Mesenchymal stem cell (in vitro differentiated cells and primary cell): ENCODE measurements around the gene ELAC1.

Experiments used
- DNase-seq: peaks from one replicate; pipeline ENCODE4 v3.0.0-alpha.2; 2013
- H2AFZ ChIP-seq: one replicate; pipeline ENCODE4 v1.6.1; 2013; ENCODE audit warnings: low read depth, mild to moderate bottlenecking, control low read depth, inconsistent platforms, low read length, moderate library complexity
- H2AK5ac ChIP-seq: 2 replicates; pipeline ENCODE4 v1.6.1; 2013; ENCODE audit warnings: low read length, moderate library complexity, mild to moderate bottlenecking, inconsistent platforms; ENCODE audit not compliant: severe bottlenecking
- H2BK120ac ChIP-seq: one replicate; pipeline ENCODE4 v1.6.1; 2013; ENCODE audit warnings: low read depth, mild to moderate bottlenecking, inconsistent platforms, low read length, moderate library complexity
- H2BK12ac ChIP-seq, 2 experiments: one replicate each; pipeline ENCODE4 v1.6.1; 2013; ENCODE audit warnings: inconsistent platforms in 2 of 2, low read length in 2 of 2, mild to moderate bottlenecking in 2 of 2, moderate library complexity in 2 of 2, control low read depth in 1 of 2
- H2BK15ac ChIP-seq: one replicate; pipeline ENCODE4 v1.6.1; 2013; ENCODE audit warnings: mild to moderate bottlenecking, low read depth, inconsistent platforms; ENCODE audit not compliant: poor library complexity, severe bottlenecking
- H2BK5ac ChIP-seq: 2 replicates; pipeline ENCODE4 v1.6.1; 2013; ENCODE audit warnings: low read depth, mild to moderate bottlenecking, low read length, control low read depth, inconsistent platforms; ENCODE audit not compliant: poor library complexity, severe bottlenecking
- H3K14ac ChIP-seq, 2 experiments: one replicate each; pipeline ENCODE4 v1.6.1; 2013; ENCODE audit warnings: inconsistent platforms in 2 of 2, low read length in 2 of 2, control low read depth in 1 of 2, mild to moderate bottlenecking in 1 of 2, moderate library complexity in 1 of 2
- H3K18ac ChIP-seq, 2 experiments: one replicate each; pipeline ENCODE4 v1.6.1; 2013; ENCODE audit warnings: inconsistent platforms in 2 of 2, low read length in 2 of 2, control low read depth in 1 of 2, low read depth in 1 of 2, mild to moderate bottlenecking in 1 of 2
- H3K23ac ChIP-seq, 2 experiments: one replicate each; pipeline ENCODE4 v1.6.1; 2013; ENCODE audit warnings: inconsistent platforms in 2 of 2, low read length in 2 of 2, mild to moderate bottlenecking in 2 of 2, moderate library complexity in 2 of 2, control low read depth in 1 of 2
- H3K27ac ChIP-seq: 2 replicates; pipeline ENCODE4 v1.5.1; 2013; ENCODE audit warnings: mild to moderate bottlenecking, moderate library complexity, low read length, control low read depth, inconsistent platforms; ENCODE audit not compliant: poor library complexity, severe bottlenecking
- H3K27me3 ChIP-seq, 2 experiments: 2 replicates each; pipeline versions ENCODE4 v1.6.1 to v1.7.0; 2013; ENCODE audit warnings: low read length in 2 of 2, mild to moderate bottlenecking in 2 of 2, moderate library complexity in 2 of 2, control low read depth in 1 of 2, inconsistent platforms in 1 of 2; ENCODE audit not compliant: control insufficient read depth in 1 of 2, insufficient read depth in 1 of 2
- H3K36me3 ChIP-seq, 2 experiments: 2 replicates each; pipeline versions ENCODE4 v1.6.1 to v1.7.0; 2013; ENCODE audit warnings: low read length in 2 of 2, control low read depth in 1 of 2, inconsistent platforms in 1 of 2, low read depth in 1 of 2, mild to moderate bottlenecking in 1 of 2; ENCODE audit not compliant: insufficient read depth in 2 of 2, control insufficient read depth in 1 of 2
- H3K4ac ChIP-seq, 2 experiments: one replicate each; pipeline ENCODE4 v1.6.1; 2013; ENCODE audit warnings: inconsistent platforms in 2 of 2, low read length in 2 of 2, mild to moderate bottlenecking in 2 of 2, moderate library complexity in 2 of 2, control low read depth in 1 of 2, low read depth in 1 of 2
- H3K4me1 ChIP-seq: 2 replicates; pipeline ENCODE4 v1.6.1; 2013; ENCODE audit warnings: low read depth, low read length, control low read depth; ENCODE audit not compliant: control insufficient read depth, insufficient read depth
- H3K4me2 ChIP-seq: 2 replicates; pipeline ENCODE4 v1.6.1; 2013; ENCODE audit warnings: low read length, mild to moderate bottlenecking, inconsistent platforms; ENCODE audit not compliant: poor library complexity, severe bottlenecking
- H3K4me3 ChIP-seq, 2 experiments: 2 replicates each; pipeline versions ENCODE4 v1.5.1 to v1.7.0; 2013; ENCODE audit warnings: low read length in 2 of 2, mild to moderate bottlenecking in 2 of 2, control low read depth in 1 of 2, low read depth in 1 of 2; ENCODE audit not compliant: insufficient read depth in 1 of 2
- H3K79me1 ChIP-seq: replicated peaks from 2 replicates; pipeline ENCODE4 v1.6.1; 2013; ENCODE audit warnings: mild to moderate bottlenecking, control low read depth, low read length, inconsistent platforms; ENCODE audit not compliant: poor library complexity, severe bottlenecking
- H3K9ac ChIP-seq: 2 replicates; pipeline ENCODE4 v1.7.0; 2013; ENCODE audit warnings: mild to moderate bottlenecking, low read length, moderate library complexity
- H3K9me3 ChIP-seq: 2 replicates; pipeline ENCODE4 v1.7.0; 2013; ENCODE audit warnings: mild to moderate bottlenecking, low read length; ENCODE audit not compliant: control insufficient read depth
- H4K8ac ChIP-seq: one replicate; pipeline ENCODE4 v1.6.1; 2013; ENCODE audit warnings: inconsistent platforms, mild to moderate bottlenecking, low read length, moderate library complexity
- H4K91ac ChIP-seq: one replicate; pipeline ENCODE4 v1.6.1; 2013; ENCODE audit warnings: mild to moderate bottlenecking, low read length, inconsistent platforms
- WGBS: methylation state at CpG from one replicate; pipeline ENCODE4 v1.1.7; 2013; ENCODE audit warnings: mixed read lengths; 5-methylcytosine and 5-hydroxymethylcytosine counted together

Gene ELAC1

DNA sequence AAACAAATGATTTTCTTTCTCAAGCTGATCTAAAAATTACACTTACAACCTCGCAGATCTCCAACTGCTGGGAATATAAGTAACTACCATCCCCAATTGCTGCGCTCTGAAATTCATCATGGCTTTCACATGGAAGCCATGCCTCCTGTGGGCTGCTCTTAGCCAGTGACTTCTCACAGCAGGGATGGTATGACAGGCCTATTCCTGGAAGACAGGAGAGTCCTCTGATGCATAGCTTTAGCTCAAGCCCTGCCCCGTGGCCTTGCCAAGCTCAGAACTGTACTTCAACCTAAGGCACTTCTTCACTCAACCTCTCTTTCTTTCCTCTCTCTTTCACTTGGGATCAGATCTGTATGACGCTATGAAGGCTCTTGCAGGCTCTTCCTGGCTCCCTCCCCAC, 12.6 kb upstream of the ELAC1 start:
- Histone ChIP-seq H3K9me3 (peaks cover 3% of the 10 kb centered on the region), H2BK120ac (no peak overlapping the region), H3K4me2 (no peak overlapping the region), H3K14ac (no peak overlapping the region), H3K27ac (no peak overlapping the region), H2BK5ac (no peak overlapping the region), H4K8ac (no peak overlapping the region), H3K79me1 (no peaks in the 10 kb centered on the region), H4K91ac (no peak overlapping the region), H3K4ac (no peak overlapping the region), H2AFZ (no peak overlapping the region), H3K4me1 (no peaks in the 10 kb centered on the region), H3K9ac (no peak overlapping the region), H3K23ac (no peak overlapping the region), H2BK15ac (no peak overlapping the region), H3K4me3 (no peak overlapping the region), H3K36me3 (no peaks in the 10 kb centered on the region), H3K27me3 (peaks cover 0 to 3% of the 10 kb centered on the region in 2 experiments), H2AK5ac (no peak overlapping the region), H2BK12ac (no peak overlapping the region), H3K18ac (no peak overlapping the region)
- WGBS: 81% methylated on average over 4 of the region's 4 CpGs
- no peak for DNase-seq

- H3K14ac ChIP-seq: no peak overlapping the region
- no peak overlapping the region for H4K91ac ChIP-seq
- H3K9ac ChIP-seq: no peak overlapping the region
- no peak overlapping the region for H3K4me2 ChIP-seq
- no peak overlapping the region for H2BK120ac ChIP-seq
- H3K4me1 ChIP-seq: no peaks in the 10 kb centered on the region
- no peak overlapping the region for H3K23ac ChIP-seq
- H3K4me3 ChIP-seq: no peak overlapping the region
- H3K27ac ChIP-seq: no peak overlapping the region
- no peak overlapping the region for H4K8ac ChIP-seq
- H3K4ac ChIP-seq: no peak overlapping the region
- no peak overlapping the region for H2BK5ac ChIP-seq
- WGBS: 97% methylated on average over 3 of the region's 3 CpGs
- no peak overlapping the region for H2AFZ ChIP-seq
- H2BK12ac ChIP-seq: no peak overlapping the region
- peaks cover 8% of the 10 kb centered on the region for H3K9me3 ChIP-seq
- H3K36me3 ChIP-seq: no peaks in the 10 kb centered on the region
- DNase-seq: no peak
- H3K18ac ChIP-seq: no peak overlapping the region
- no peak overlapping the region for H2AK5ac ChIP-seq
- H2BK15ac ChIP-seq: no peak overlapping the region
- H3K27me3 ChIP-seq: peaks cover 0 to 3% of the 10 kb centered on the region in 2 experiments
- no peaks in the 10 kb centered on the region for H3K79me1 ChIP-seq
Measured at GRCh38 chr18:50956116-50956515, 11.7 kb upstream of the ELAC1 start.

DNA sequence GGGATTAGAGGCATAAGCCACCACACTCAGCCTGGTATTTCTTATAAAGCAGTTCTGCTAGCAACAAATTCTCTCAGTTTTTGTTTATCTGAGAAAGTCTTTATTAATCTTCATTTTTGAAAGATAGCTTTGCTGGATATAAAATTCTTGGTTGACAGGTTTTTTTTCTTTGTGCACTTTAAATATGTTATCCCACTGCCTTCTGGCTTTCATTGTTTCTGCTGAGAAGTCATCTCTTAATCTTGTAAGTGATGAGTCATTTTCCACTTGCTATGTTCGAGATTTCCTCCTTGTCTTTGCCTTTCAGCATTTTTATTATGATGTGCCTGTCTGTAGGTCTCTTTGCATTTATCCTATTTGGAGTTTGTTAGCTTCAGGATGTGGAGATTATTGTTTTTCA, 5.9 kb upstream of the ELAC1 start:
- H2BK12ac ChIP-seq: no peak overlapping the region
- H3K4me1 ChIP-seq: no peaks in the 10 kb centered on the region
- no peak overlapping the region for H4K91ac ChIP-seq
- no peak overlapping the region for H2BK120ac ChIP-seq
- peaks cover 32% of the 10 kb centered on the region for H3K9me3 ChIP-seq
- H3K4ac ChIP-seq: no peak overlapping the region
- DNase-seq: no peak
- H3K36me3 ChIP-seq: no peaks in the 10 kb centered on the region
- H2BK15ac ChIP-seq: no peak overlapping the region
- no peak overlapping the region for H3K9ac ChIP-seq
- no peak overlapping the region for H3K4me3 ChIP-seq
- no peak overlapping the region for H2AK5ac ChIP-seq
- peaks cover 0 to 3% of the 10 kb centered on the region in 2 experiments for H3K27me3 ChIP-seq
- H3K14ac ChIP-seq: no peak overlapping the region
- no peak overlapping the region for H2AFZ ChIP-seq
- H3K27ac ChIP-seq: no peak overlapping the region
- no peak overlapping the region for H3K4me2 ChIP-seq
- H3K79me1 ChIP-seq: no peaks in the 10 kb centered on the region
- H3K23ac ChIP-seq: no peak overlapping the region
- H2BK5ac ChIP-seq: no peak overlapping the region
- no CpG with 5 or more reads among the region's 1 CpG for WGBS
- H4K8ac ChIP-seq: no peak overlapping the region
- no peak overlapping the region for H3K18ac ChIP-seq

GRCh38 chr18:50969448-50969847, 1.6 kb downstream of the ELAC1 start:
- WGBS: 88% methylated on average over 5 of the region's 5 CpGs
- Histone ChIP-seq H2AFZ (no peak overlapping the region), H3K4me1 (no peaks in the 10 kb centered on the region), H3K23ac (no peak overlapping the region), H3K27ac (no peak overlapping the region), H2BK15ac (no peak overlapping the region), H3K27me3 (no peaks in the 10 kb centered on the region), H2BK120ac (no peak overlapping the region), H4K8ac (no peak overlapping the region), H4K91ac (no peak overlapping the region), H3K14ac (no peak overlapping the region), H3K18ac (no peak overlapping the region), H3K9me3 (no peaks in the 10 kb centered on the region), H3K4ac (no peak overlapping the region), H3K79me1 (peaks cover 6% of the 10 kb centered on the region), H3K9ac (peak overlapping the region; percentile 93), H3K36me3 (peaks cover 2% of the 10 kb centered on the region in 2 experiments), H2BK12ac (no peak overlapping the region), H3K4me3 (peak overlapping the region in 1 of 2 experiments; percentile 89), H2AK5ac (no peak overlapping the region), H2BK5ac (no peak overlapping the region), H3K4me2 (no peak overlapping the region)
- no peak for DNase-seq
